MM.1S (cell line): ENCODE data around the gene FAF2.

Experiments
- DNase-seq: peaks from one replicate; pipeline ENCODE4 v3.0.0-alpha.2; 2015
- H2AFZ ChIP-seq: fragments of 300-600 bp; sonication (generic); 2 replicates; pipeline ENCODE4 v1.6.0; 2016; ENCODE audit warnings: antibody characterized with exemption, low read length
- H3F3A ChIP-seq: fragments of 300-600 bp; sonication (generic); 2 replicates; pipeline ENCODE4 v1.6.1; 2016; ENCODE audit warnings: mild to moderate bottlenecking, antibody characterized with exemption, low read length, moderate library complexity, mixed read lengths; ENCODE audit not compliant: insufficient read depth
- H3K27ac ChIP-seq: fragments of 300-600 bp; sonication (generic); 2 replicates; pipeline ENCODE4 v1.5.1; 2016; ENCODE audit warnings: mild to moderate bottlenecking, low read length
- H3K27me3 ChIP-seq: fragments of 300-600 bp; sonication (generic); replicated peaks from 2 replicates; pipeline ENCODE4 v1.6.0; 2016; ENCODE audit warnings: low read length; ENCODE audit not compliant: insufficient read depth
- H3K36me3 ChIP-seq: fragments of 300-600 bp; sonication (generic); replicated peaks from 2 replicates; pipeline ENCODE4 v1.6.1; 2016; ENCODE audit warnings: mild to moderate bottlenecking, low read length, mixed read lengths; ENCODE audit not compliant: insufficient read depth
- H3K4me1 ChIP-seq: fragments of 300-600 bp; sonication (generic); 2 replicates; pipeline ENCODE4 v1.6.1; 2016; ENCODE audit warnings: low read length, mixed read lengths
- H3K4me2 ChIP-seq: fragments of 300-600 bp; sonication (generic); 2 replicates; pipeline ENCODE4 v1.6.0; 2016; ENCODE audit warnings: low read depth, low read length
- H3K4me3 ChIP-seq: fragments of 300-600 bp; sonication (generic); 2 replicates; pipeline ENCODE4 v1.5.1; 2016; ENCODE audit warnings: low read length, mixed read lengths
- H3K79me2 ChIP-seq: fragments of 300-600 bp; sonication (generic); 2 replicates; pipeline ENCODE4 v1.6.1; 2016; ENCODE audit warnings: mixed run types, low read length, mixed read lengths
- H3K9ac ChIP-seq: fragments of 300-600 bp; sonication (generic); 2 replicates; pipeline ENCODE4 v1.6.1; 2016; ENCODE audit warnings: low read length, mixed read lengths
- H3K9me2 ChIP-seq: fragments of 300-600 bp; sonication (generic); replicated peaks from 2 replicates; pipeline ENCODE4 v1.6.1; 2016; ENCODE audit warnings: mild to moderate bottlenecking, low read length, mixed read lengths; ENCODE audit not compliant: insufficient read depth
- H3K9me3 ChIP-seq: fragments of 300-600 bp; sonication (generic); replicated peaks from 2 replicates; pipeline ENCODE4 v1.6.1; 2016; ENCODE audit warnings: mild to moderate bottlenecking, low read length, mixed read lengths; ENCODE audit not compliant: insufficient read depth
- H4K20me1 ChIP-seq: fragments of 300-600 bp; sonication (generic); 2 replicates; pipeline ENCODE4 v1.6.1; 2016; ENCODE audit warnings: mild to moderate bottlenecking, low read length, moderate library complexity, mixed read lengths; ENCODE audit not compliant: insufficient read depth
- EZH2 ChIP-seq: fragments of 300-600 bp; sonication (generic); optimal IDR thresholded peaks from 2 replicates; pipeline ENCODE3; 2017; ENCODE audit warnings: low read depth, mild to moderate bottlenecking, antibody characterized with exemption, low read length, mixed read lengths
- EZH2phosphoT487 ChIP-seq: fragments of 300-600 bp; sonication (generic); IDR thresholded peaks from 2 replicates; pipeline ENCODE4 v1.6.1; 2018; ENCODE audit warnings: antibody characterized with exemption, low read length
- TF ChIP-seq, protein P1 (sequence below): fragments of 300-600 bp; sonication (generic); IDR thresholded peaks from 2 replicates; pipeline ENCODE4 v1.5.1; 2016; ENCODE audit warnings: antibody characterized with exemption, low read length, mixed read lengths

FAF2 gene

GRCh38 chr5:176545737-176546509 is 97.7 kb downstream of the FAF2 start:
- Histone ChIP-seq H4K20me1 (no peaks in the 10 kb centered on the region), H3K9me2 (no peaks in the 10 kb centered on the region), H3K27me3 (no peaks in the 10 kb centered on the region), H3K9ac (no peak overlapping the region), H3K36me3 (no peaks in the 10 kb centered on the region), H3K4me2 (no peak overlapping the region), H3K4me1 (peaks cover 20% of the 10 kb centered on the region), H3K9me3 (no peaks in the 10 kb centered on the region), H3K79me2 (0 out of 2 replicates have a peak, but pooled peaks cover 2% of the 10 kb centered on the region), H2AFZ (no peak overlapping the region), H3F3A (peaks cover 22% of the 10 kb centered on the region), H3K4me3 (no peak overlapping the region), H3K27ac (no peak overlapping the region)
- TF ChIP-seq EZH2 (no peak), EZH2phosphoT487 (no peak)
- TF ChIP-seq, protein P1, sequence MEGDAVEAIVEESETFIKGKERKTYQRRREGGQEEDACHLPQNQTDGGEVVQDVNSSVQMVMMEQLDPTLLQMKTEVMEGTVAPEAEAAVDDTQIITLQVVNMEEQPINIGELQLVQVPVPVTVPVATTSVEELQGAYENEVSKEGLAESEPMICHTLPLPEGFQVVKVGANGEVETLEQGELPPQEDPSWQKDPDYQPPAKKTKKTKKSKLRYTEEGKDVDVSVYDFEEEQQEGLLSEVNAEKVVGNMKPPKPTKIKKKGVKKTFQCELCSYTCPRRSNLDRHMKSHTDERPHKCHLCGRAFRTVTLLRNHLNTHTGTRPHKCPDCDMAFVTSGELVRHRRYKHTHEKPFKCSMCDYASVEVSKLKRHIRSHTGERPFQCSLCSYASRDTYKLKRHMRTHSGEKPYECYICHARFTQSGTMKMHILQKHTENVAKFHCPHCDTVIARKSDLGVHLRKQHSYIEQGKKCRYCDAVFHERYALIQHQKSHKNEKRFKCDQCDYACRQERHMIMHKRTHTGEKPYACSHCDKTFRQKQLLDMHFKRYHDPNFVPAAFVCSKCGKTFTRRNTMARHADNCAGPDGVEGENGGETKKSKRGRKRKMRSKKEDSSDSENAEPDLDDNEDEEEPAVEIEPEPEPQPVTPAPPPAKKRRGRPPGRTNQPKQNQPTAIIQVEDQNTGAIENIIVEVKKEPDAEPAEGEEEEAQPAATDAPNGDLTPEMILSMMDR: no peak
- no peak for DNase-seq

GRCh38 chr5:176547802-176548201 is 99.6 kb downstream of the FAF2 start:
- no peak for DNase-seq
- 0 out of 2 replicates have a peak, but pooled peaks cover 2% of the 10 kb centered on the region for H3K79me2 ChIP-seq
- no peaks in the 10 kb centered on the region for H3K9me3 ChIP-seq
- H3K9me2 ChIP-seq: no peaks in the 10 kb centered on the region
- TF ChIP-seq EZH2: no peak
- TF ChIP-seq, protein P1: no peak
- no peak for TF ChIP-seq EZH2phosphoT487
- H3K36me3 ChIP-seq: no peaks in the 10 kb centered on the region
- H2AFZ ChIP-seq: no peak overlapping the region
- peaks cover 10% of the 10 kb centered on the region for H3F3A ChIP-seq
- peaks cover 3% of the 10 kb centered on the region; the same call in 1 of the 2 replicates for H3K4me1 ChIP-seq
- H3K4me3 ChIP-seq: no peak overlapping the region
- H4K20me1 ChIP-seq: no peaks in the 10 kb centered on the region
- H3K9ac ChIP-seq: no peak overlapping the region
- H3K27me3 ChIP-seq: no peaks in the 10 kb centered on the region
- H3K4me2 ChIP-seq: no peak overlapping the region
- no peak overlapping the region for H3K27ac ChIP-seq

- Histone ChIP-seq H3K4me3 (peak within 1 kb of the TSS; percentile 47), H3K4me2 (peak within 1 kb of the TSS; percentile 89), H3K9me3 (no peaks in the 10 kb centered on the region), H4K20me1 (no peaks in the 10 kb centered on the region), H3K4me1 (peaks cover 7% of the 10 kb centered on the region), H3K9me2 (no peaks in the 10 kb centered on the region), H2AFZ (no peak within 1 kb of the TSS), H3K27me3 (0 out of 2 replicates have a peak, but pooled peaks cover 3% of the 10 kb centered on the region), H3K9ac (no peak within 1 kb of the TSS), H3K36me3 (no peaks in the 10 kb centered on the region), H3F3A (0 out of 2 replicates have a peak, but pooled peaks cover 4% of the 10 kb centered on the region), H3K79me2 (0 out of 2 replicates have a peak, but pooled peaks cover 2% of the 10 kb centered on the region), H3K27ac (no peak within 1 kb of the TSS)
- DNase-seq: no peak
- no peak for TF ChIP-seq EZH2phosphoT487
- no peak for TF ChIP-seq EZH2
- TF ChIP-seq, protein P1: no peak
Measured at GRCh38 chr5:176548967-176549444, 100.8 kb downstream of the FAF2 start, which contains the start of gene CDHR2. TSS of gene CDHR2 (plus strand) at chr5:176549342. CDS start at chr5:176565353, 16,011 bp downstream.
